Liver (tissue), 9 donors: ENCODE results near the gene NTPCR. TPM values are rescaled to one million over a fixed set of nuclear protein-coding genes. Genes with fewer than 3 reads are reported as not detected.

ENCODE experiments used
- DNase-seq: peaks from one replicate; pipeline ENCODE4 v3.0.0-alpha.2; 2017; ENCODE audit warnings: low spot score
- H3K27ac ChIP-seq, 2 donors: one replicate each; pipeline ENCODE4 v1.7.0; 2013; ENCODE audit warnings: inconsistent platforms in 2 of 2, low read length in 2 of 2, control low read depth in 1 of 2, low read depth in 1 of 2, mild to moderate bottlenecking in 1 of 2
- H3K27me3 ChIP-seq, 4 donors: one replicate each; pipeline versions ENCODE4 v1.6.1 to v1.7.0; 2013; ENCODE audit warnings: low read length in 3 of 4, inconsistent platforms in 1 of 4, mild to moderate bottlenecking in 1 of 4, moderate library complexity in 1 of 4; ENCODE audit not compliant: control insufficient read depth in 4 of 4, insufficient read depth in 4 of 4
- H3K36me3 ChIP-seq, 4 donors: one replicate each; pipeline versions ENCODE4 v1.6.1 to v1.7.0; 2013; ENCODE audit warnings: low read length in 3 of 4, mild to moderate bottlenecking in 3 of 4, low read depth in 1 of 4, moderate library complexity in 1 of 4; ENCODE audit not compliant: control insufficient read depth in 4 of 4, insufficient read depth in 3 of 4
- H3K4me1 ChIP-seq, 4 donors: one replicate each; pipeline versions ENCODE4 v1.6.1 to v1.7.0; 2013; ENCODE audit warnings: low read length in 3 of 4, mild to moderate bottlenecking in 3 of 4, moderate library complexity in 1 of 4; ENCODE audit not compliant: control insufficient read depth in 4 of 4, insufficient read depth in 4 of 4
- H3K4me3 ChIP-seq, 3 donors: one replicate each; pipeline versions ENCODE4 v1.6.1 to v1.7.0; 2013; ENCODE audit warnings: low read length in 3 of 3, control low read depth in 1 of 3, low read depth in 1 of 3, mild to moderate bottlenecking in 1 of 3
- H3K9ac ChIP-seq, 2 donors: one replicate each; pipeline ENCODE4 v1.7.0; 2013; ENCODE audit warnings: low read length in 2 of 2, mild to moderate bottlenecking in 2 of 2, moderate library complexity in 2 of 2, control low read depth in 1 of 2, low read depth in 1 of 2
- H3K9me3 ChIP-seq, 4 donors: one replicate each; pipeline versions ENCODE4 v1.6.1 to v1.7.0; 2013; ENCODE audit warnings: low read length in 3 of 4; ENCODE audit not compliant: control insufficient read depth in 4 of 4
- EGR1 ChIP-seq, 2 donors: IDR thresholded peaks; 2 replicates each; pipeline ENCODE4 v1.6.1; 2016 to 2018; ENCODE audit warnings: antibody characterized with exemption in 2 of 2, low read depth in 2 of 2
- FOXA1 ChIP-seq: IDR thresholded peaks from 2 replicates; pipeline ENCODE4 v1.6.1; 2016; ENCODE audit warnings: antibody characterized with exemption
- FOXA2 ChIP-seq: IDR thresholded peaks from 2 replicates; pipeline ENCODE4 v1.6.1; 2016; ENCODE audit warnings: antibody characterized with exemption
- GABPA ChIP-seq, 2 donors: IDR thresholded peaks in 1 of 2; conservative IDR thresholded peaks in 1 of 2; 2 replicates each; pipeline ENCODE4 v1.6.1; 2016; ENCODE audit warnings: antibody characterized with exemption in 2 of 2, mild to moderate bottlenecking in 1 of 2, moderate library complexity in 1 of 2
- HNF4G ChIP-seq: IDR thresholded peaks from 2 replicates; pipeline ENCODE4 v1.6.1; 2016; ENCODE audit warnings: antibody characterized with exemption
- JUND ChIP-seq, 2 donors: IDR thresholded peaks; 2 replicates each; pipeline ENCODE4 v1.6.1; 2016; ENCODE audit warnings: antibody characterized with exemption in 2 of 2
- NR2F2 ChIP-seq: IDR thresholded peaks from 2 replicates; pipeline ENCODE4 v1.6.1; 2016; ENCODE audit warnings: antibody characterized with exemption
- RAD21 ChIP-seq, 2 donors: IDR thresholded peaks; 2 replicates each; pipeline ENCODE4 v1.6.1; 2016; ENCODE audit warnings: antibody characterized with exemption in 2 of 2, mild to moderate bottlenecking in 2 of 2
- RXRA ChIP-seq, 2 donors: IDR thresholded peaks; 2 replicates each; pipeline ENCODE4 v1.6.1; 2017 to 2018; ENCODE audit warnings: antibody characterized with exemption in 2 of 2, mild to moderate bottlenecking in 1 of 2
- SP1 ChIP-seq: IDR thresholded peaks from 2 replicates; pipeline ENCODE4 v1.6.1; 2018; ENCODE audit warnings: antibody characterized with exemption, mild to moderate bottlenecking
- TAF1 ChIP-seq: conservative IDR thresholded peaks from 2 replicates; pipeline ENCODE4 v1.6.1; 2016; ENCODE audit warnings: antibody characterized with exemption, mild to moderate bottlenecking
- YY1 ChIP-seq: IDR thresholded peaks from 2 replicates; pipeline ENCODE4 v1.6.1; 2016; ENCODE audit warnings: antibody characterized with exemption, mild to moderate bottlenecking
- WGBS: extraction: QIAGEN DNeasy Blood & Tissue Kit; methylation state at CpG from one replicate; pipeline ENCODE4 v1.1.7; 2013; 5-methylcytosine and 5-hydroxymethylcytosine counted together
- polyA plus RNA-seq, 2 donors: library from polyadenylated mRNA; stranded (reverse) in 1 of 2; unstranded in 1 of 2; fragments of 200-250 nt in 1 of 2; fragments of >200 nt in 1 of 2; fragmentation: Nextera tagmentation in 1 of 2; extraction: Ambion mirVana in 1 of 2; gene quantifications; one replicate each; pipeline versions ENCODE4 v1.2.1 to v1.2.3, GENCODE V29; 2013 to 2015
- total RNA-seq, 2 donors: library from RNA; depleted of rRNA; stranded (reverse); fragments of >200 nt; gene quantifications; one replicate each; pipeline ENCODE4 v1.2.3, GENCODE V29; 2014
- TF ChIP-seq, protein P1 (sequence below): fragments of 150-350 bp; IDR thresholded peaks from 2 replicates; pipeline ENCODE4 v1.5.1; 2017; ENCODE audit warnings: improper control_type of control experiment, low read depth, low read length; ENCODE audit not compliant: missing input control
- TF ChIP-seq, protein P2 (sequence below): IDR thresholded peaks from 2 replicates; pipeline ENCODE4 v1.6.1; 2016; ENCODE audit warnings: antibody characterized with exemption
- TF ChIP-seq, protein P3 (sequence below): IDR thresholded peaks from 2 replicates; pipeline ENCODE4 v1.6.1; 2016; ENCODE audit warnings: antibody characterized with exemption
- TF ChIP-seq, protein P4 (sequence below): IDR thresholded peaks from 2 replicates; pipeline ENCODE4 v1.6.1; 2016; ENCODE audit warnings: antibody characterized with exemption, mild to moderate bottlenecking
- TF ChIP-seq, protein P5 (sequence below): IDR thresholded peaks from 2 replicates; pipeline ENCODE4 v1.6.1; 2016; ENCODE audit warnings: antibody characterized with exemption
- donor health status: healthy.
- donor health status: healthy.
- donor health status: healthy.
- donor health status: healthy.
- donor health status: healthy.

NTPCR gene
- total and polyA plus RNA-seq, 4 donors: 7.2 to 37.2 (median 19.2) TPM

DNA sequence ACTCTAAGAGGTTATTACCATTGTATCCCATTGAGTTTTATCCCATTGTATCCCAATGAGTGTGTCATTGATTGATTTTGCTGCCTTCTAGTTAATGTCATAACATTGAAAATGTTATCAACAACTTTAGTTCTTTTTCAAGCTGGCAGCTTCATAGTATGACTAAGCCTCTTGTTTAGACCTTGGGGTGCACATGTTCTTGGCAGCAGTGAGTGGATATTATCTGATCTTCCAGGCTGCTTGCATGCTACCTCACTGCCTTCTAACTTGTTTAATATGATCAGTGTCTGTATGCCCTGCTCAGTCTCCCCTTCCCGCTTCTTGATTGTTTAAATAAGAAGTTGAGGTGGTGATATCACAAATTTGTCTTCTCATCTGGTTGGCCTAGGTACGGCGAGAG, 24.6 kb downstream of the NTPCR start:
- Histone ChIP-seq H3K36me3 (peaks cover 6 to 62% (median 26%) of the 10 kb centered on the region in 4 donors), H3K9me3 (peaks cover 0 to 12% (median 5%) of the 10 kb centered on the region in 4 donors), H3K27ac (no peak overlapping the region), H3K27me3 (no peaks in the 10 kb centered on the region), H3K4me3 (no peak overlapping the region), H3K4me1 (no peaks in the 10 kb centered on the region), H3K9ac (no peak overlapping the region)
- 96% methylated on average over 3 of the region's 3 CpGs for WGBS
- DNase-seq: no peak
- TF ChIP-seq, protein P1, sequence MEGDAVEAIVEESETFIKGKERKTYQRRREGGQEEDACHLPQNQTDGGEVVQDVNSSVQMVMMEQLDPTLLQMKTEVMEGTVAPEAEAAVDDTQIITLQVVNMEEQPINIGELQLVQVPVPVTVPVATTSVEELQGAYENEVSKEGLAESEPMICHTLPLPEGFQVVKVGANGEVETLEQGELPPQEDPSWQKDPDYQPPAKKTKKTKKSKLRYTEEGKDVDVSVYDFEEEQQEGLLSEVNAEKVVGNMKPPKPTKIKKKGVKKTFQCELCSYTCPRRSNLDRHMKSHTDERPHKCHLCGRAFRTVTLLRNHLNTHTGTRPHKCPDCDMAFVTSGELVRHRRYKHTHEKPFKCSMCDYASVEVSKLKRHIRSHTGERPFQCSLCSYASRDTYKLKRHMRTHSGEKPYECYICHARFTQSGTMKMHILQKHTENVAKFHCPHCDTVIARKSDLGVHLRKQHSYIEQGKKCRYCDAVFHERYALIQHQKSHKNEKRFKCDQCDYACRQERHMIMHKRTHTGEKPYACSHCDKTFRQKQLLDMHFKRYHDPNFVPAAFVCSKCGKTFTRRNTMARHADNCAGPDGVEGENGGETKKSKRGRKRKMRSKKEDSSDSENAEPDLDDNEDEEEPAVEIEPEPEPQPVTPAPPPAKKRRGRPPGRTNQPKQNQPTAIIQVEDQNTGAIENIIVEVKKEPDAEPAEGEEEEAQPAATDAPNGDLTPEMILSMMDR: no peak
- TF ChIP-seq GABPA (IDR thresholded peaks at IDR 0.05 in 1 of 2, conservative IDR thresholded peaks at IDR 0.05 in 1 of 2): no peak
- TF ChIP-seq SP1: no peak
- no peak for TF ChIP-seq RXRA (IDR thresholded peaks at IDR 0.05)
- no peak for TF ChIP-seq FOXA1
- TF ChIP-seq, protein P2, sequence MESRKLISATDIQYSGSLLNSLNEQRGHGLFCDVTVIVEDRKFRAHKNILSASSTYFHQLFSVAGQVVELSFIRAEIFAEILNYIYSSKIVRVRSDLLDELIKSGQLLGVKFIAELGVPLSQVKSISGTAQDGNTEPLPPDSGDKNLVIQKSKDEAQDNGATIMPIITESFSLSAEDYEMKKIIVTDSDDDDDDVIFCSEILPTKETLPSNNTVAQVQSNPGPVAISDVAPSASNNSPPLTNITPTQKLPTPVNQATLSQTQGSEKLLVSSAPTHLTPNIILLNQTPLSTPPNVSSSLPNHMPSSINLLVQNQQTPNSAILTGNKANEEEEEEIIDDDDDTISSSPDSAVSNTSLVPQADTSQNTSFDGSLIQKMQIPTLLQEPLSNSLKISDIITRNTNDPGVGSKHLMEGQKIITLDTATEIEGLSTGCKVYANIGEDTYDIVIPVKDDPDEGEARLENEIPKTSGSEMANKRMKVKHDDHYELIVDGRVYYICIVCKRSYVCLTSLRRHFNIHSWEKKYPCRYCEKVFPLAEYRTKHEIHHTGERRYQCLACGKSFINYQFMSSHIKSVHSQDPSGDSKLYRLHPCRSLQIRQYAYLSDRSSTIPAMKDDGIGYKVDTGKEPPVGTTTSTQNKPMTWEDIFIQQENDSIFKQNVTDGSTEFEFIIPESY: no peak
- TF ChIP-seq HNF4G: no peak
- no peak for TF ChIP-seq JUND (IDR thresholded peaks at IDR 0.05)
- TF ChIP-seq RAD21 (IDR thresholded peaks at IDR 0.05): no peak
- TF ChIP-seq, protein P3, sequence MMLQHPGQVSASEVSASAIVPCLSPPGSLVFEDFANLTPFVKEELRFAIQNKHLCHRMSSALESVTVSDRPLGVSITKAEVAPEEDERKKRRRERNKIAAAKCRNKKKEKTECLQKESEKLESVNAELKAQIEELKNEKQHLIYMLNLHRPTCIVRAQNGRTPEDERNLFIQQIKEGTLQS: no peak
- no peak for TF ChIP-seq TAF1
- no peak for TF ChIP-seq NR2F2
- TF ChIP-seq, protein P4, sequence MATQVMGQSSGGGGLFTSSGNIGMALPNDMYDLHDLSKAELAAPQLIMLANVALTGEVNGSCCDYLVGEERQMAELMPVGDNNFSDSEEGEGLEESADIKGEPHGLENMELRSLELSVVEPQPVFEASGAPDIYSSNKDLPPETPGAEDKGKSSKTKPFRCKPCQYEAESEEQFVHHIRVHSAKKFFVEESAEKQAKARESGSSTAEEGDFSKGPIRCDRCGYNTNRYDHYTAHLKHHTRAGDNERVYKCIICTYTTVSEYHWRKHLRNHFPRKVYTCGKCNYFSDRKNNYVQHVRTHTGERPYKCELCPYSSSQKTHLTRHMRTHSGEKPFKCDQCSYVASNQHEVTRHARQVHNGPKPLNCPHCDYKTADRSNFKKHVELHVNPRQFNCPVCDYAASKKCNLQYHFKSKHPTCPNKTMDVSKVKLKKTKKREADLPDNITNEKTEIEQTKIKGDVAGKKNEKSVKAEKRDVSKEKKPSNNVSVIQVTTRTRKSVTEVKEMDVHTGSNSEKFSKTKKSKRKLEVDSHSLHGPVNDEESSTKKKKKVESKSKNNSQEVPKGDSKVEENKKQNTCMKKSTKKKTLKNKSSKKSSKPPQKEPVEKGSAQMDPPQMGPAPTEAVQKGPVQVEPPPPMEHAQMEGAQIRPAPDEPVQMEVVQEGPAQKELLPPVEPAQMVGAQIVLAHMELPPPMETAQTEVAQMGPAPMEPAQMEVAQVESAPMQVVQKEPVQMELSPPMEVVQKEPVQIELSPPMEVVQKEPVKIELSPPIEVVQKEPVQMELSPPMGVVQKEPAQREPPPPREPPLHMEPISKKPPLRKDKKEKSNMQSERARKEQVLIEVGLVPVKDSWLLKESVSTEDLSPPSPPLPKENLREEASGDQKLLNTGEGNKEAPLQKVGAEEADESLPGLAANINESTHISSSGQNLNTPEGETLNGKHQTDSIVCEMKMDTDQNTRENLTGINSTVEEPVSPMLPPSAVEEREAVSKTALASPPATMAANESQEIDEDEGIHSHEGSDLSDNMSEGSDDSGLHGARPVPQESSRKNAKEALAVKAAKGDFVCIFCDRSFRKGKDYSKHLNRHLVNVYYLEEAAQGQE: no peak
- no peak for TF ChIP-seq EGR1 (IDR thresholded peaks at IDR 0.05; ENCODE audit: low read depth in 2 of 2)

DNA sequence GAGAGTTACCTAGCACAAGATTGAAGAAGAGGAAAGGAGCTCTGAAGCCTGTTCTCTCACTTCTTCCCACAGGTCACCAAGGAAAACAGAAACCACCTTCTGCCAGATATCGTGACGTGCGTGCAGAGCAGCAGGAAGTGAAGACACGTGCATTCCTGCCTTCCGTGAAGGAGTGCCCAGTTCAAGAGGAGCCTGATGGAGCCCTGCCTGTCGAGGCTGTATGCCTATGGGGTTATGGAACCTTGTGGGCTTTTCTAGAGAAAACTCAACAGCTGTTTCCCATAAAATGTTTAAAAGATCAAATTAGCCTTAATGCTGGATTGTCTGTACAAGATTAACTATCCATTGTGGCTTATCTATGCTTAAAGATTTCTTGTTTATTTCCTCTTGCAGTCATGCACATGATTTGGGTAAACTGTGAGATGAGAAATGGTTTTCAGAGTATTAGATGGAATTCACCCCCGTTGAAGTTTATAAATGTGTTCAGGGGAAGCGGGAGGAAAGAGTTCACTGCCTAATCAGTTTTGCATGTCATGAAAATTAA, 27.8 kb downstream of the NTPCR start:
- Histone ChIP-seq H3K36me3 (peaks cover 0 to 32% (median 14%) of the 10 kb centered on the region in 4 donors), H3K9me3 (peaks cover 0 to 6% (median 3%) of the 10 kb centered on the region in 4 donors), H3K4me3 (no peak overlapping the region), H3K27me3 (no peaks in the 10 kb centered on the region), H3K4me1 (no peaks in the 10 kb centered on the region), H3K9ac (no peak overlapping the region), H3K27ac (no peak overlapping the region)
- WGBS: 73% methylated on average over 8 of the region's 8 CpGs
- DNase-seq: no peak
- no peak for TF ChIP-seq YY1
- TF ChIP-seq, protein P5, sequence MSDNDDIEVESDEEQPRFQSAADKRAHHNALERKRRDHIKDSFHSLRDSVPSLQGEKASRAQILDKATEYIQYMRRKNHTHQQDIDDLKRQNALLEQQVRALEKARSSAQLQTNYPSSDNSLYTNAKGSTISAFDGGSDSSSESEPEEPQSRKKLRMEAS: no peak
- TF ChIP-seq TAF1: no peak
- TF ChIP-seq SP1: no peak
- no peak for TF ChIP-seq FOXA2
- TF ChIP-seq, protein P3: no peak
- no peak for TF ChIP-seq GABPA (IDR thresholded peaks at IDR 0.05 in 1 of 2, conservative IDR thresholded peaks at IDR 0.05 in 1 of 2)
- TF ChIP-seq, protein P4: no peak
- no peak for TF ChIP-seq FOXA1
- no peak for TF ChIP-seq NR2F2
- TF ChIP-seq EGR1 (IDR thresholded peaks at IDR 0.05; ENCODE audit: low read depth in 2 of 2): no peak
- no peak for TF ChIP-seq RAD21 (IDR thresholded peaks at IDR 0.05)
- TF ChIP-seq, protein P2: no peak
